GM23248 (cell line): ENCODE data around the gene ANXA3.

ENCODE experiments used
- EZH2 ChIP-seq: fragments of 200-600 bp; sonication (generic); IDR thresholded peaks from 2 replicates; pipeline ENCODE4 v1.6.1; 2018; ENCODE audit warnings: antibody characterized with exemption, mild to moderate bottlenecking; ENCODE audit not compliant: insufficient read depth, poor library complexity, severe bottlenecking
- EZH2phosphoT487 ChIP-seq: fragments of 200-600 bp; sonication (generic); IDR thresholded peaks from 2 replicates; pipeline ENCODE4 v1.6.1; 2018; ENCODE audit warnings: antibody characterized with exemption, moderate library complexity, mild to moderate bottlenecking, low read depth; ENCODE audit not compliant: insufficient read depth

DNA sequence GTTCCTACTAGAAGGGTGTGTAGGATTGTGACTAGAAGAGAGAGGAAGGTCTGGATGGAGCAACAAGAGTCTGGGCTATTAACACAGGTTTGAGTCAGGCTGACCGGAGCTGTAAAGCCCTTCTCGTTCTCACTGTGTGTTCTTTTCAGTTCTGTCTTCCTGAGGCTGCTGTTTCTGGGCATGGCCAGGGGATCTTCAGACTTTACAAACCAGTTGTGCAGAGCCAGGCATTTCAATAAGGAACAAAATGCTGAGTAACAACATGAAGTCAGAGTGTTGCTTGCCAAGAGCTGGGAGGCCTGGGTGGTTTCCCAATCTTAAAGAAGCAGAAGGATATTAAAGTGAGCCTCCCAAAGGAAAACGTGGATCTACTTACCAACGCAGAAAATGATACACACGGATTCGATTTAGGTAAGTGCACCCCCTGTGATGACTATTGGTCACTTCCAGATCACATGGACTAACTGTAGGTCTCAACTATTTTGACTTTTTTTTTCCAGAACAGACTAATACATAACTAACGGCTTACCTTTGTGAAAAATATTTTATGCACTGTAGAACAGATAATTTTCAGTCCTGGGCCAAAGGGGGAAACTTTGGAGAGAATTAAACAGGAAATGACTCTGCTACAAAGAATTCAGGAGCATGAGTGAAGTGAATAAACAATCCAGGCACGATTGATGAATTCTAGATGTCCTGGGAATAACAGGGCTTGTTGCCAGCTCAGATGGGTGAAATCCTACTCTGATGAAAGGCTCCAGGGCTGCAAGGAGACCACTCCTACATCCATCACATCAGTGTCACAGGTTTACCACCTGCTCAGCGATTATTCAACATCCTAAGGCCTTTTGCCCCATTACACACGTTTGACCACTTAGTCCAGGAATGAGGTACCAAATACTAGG is 94.5 kb downstream of the ANXA3 start:
- TF ChIP-seq EZH2phosphoT487: no peak
- TF ChIP-seq EZH2: no peak
